Measurements from ENCODE around the gene BRSK2. TPM values are rescaled to one million over a fixed set of nuclear protein-coding genes. Genes with fewer than 3 reads are reported as not detected.

Gene BRSK2
- total and polyA plus RNA-seq, 9 of the 15 experiments (the other 6 are each of a cell fraction or from before 2014, with no cell fraction given) = 0.06 to 0.52 (median 0.18) TPM; not detected in 5

- Histone ChIP-seq H3K27ac (ENCODE audit: extremely low read depth, low read depth, low read length) (no peak overlapping the region), H3K9me3 (replicated peaks; ENCODE audit: control insufficient read depth, insufficient read depth, low read depth, low read length) (no peaks in the 10 kb centered on the region), H2AFZ (ENCODE audit: low read depth, low read length) (no peak overlapping the region), H3K4me2 (ENCODE audit: insufficient read depth, low read length) (no peak overlapping the region), H3K4me1 (replicated peaks in 1 of 2; ENCODE audit: control insufficient read depth in 2 of 2, insufficient read depth in 2 of 2, low read length in 2 of 2) (no peaks in the 10 kb centered on the region), H3K4me3 (no peak overlapping the region), H3K27me3 (ENCODE audit: control insufficient read depth in 2 of 2, insufficient read depth in 2 of 2, low read length in 2 of 2) (no peaks in the 10 kb centered on the region), H3K9me1 (ENCODE audit: control insufficient read depth, insufficient read depth, low read length) (no peaks in the 10 kb centered on the region), H3K9ac (ENCODE audit: insufficient read depth in 1 of 2, low read depth in 2 of 2, low read length in 2 of 2) (no peak overlapping the region), H3K79me2 (ENCODE audit: control insufficient read depth, insufficient read depth, low read length) (no peaks in the 10 kb centered on the region), H3K36me3 (ENCODE audit: control insufficient read depth, insufficient read depth, low read length) (no peaks in the 10 kb centered on the region), H4K20me1 (replicated peaks; ENCODE audit: control insufficient read depth, insufficient read depth, low read length) (no peaks in the 10 kb centered on the region)
- no peak for TF ChIP-seq FOXJ3 (CRISPR knock-in tag; IDR thresholded peaks at IDR 0.05)
- no peak for TF ChIP-seq ZNF318 (IDR thresholded peaks at IDR 0.05; ENCODE audit: borderline replicate concordance in 1 of 2, low read depth in 1 of 2)
- no peak for TF ChIP-seq SMARCE1 (IDR thresholded peaks at IDR 0.05)
- TF ChIP-seq NBN (IDR thresholded peaks at IDR 0.05; ENCODE audit: low read depth) = no peak
- no peak for TF ChIP-seq RNF2 (IDR thresholded peaks at IDR 0.05)
- no peak for TF ChIP-seq TFE3 (CRISPR knock-in tag; IDR thresholded peaks at IDR 0.05)
- TF ChIP-seq TEAD2 (tag; IDR thresholded peaks at IDR 0.05) = no peak
- no peak for FAIRE-seq
- no TSS peak for BruUV-seq (replicated peaks)
- in situ Hi-C loops (cut with MboI) (no loop called here), intact Hi-C loops (cut with micrococcal nuclease) (no loop called here)
- ChIA-PET POLR2A (no interaction called here), CTCF (ENCODE audit: low intra/inter-chr PET ratio) (no interaction called here)
- WGBS (ENCODE audit: insufficient coverage, low coverage, missing lambda C conversion rate) = 0% methylated on average over 14 of the region's 17 CpGs
- DNase-seq (ENCODE audit: extremely low read depth in 1 of 4, low spot score in 3 of 4) = no peak
- no peak for ATAC-seq
These were observed 35.7 kb downstream of the BRSK2 start for GRCh38 chr11:1425439-1425838.

Data from K562 (cell line).